OCI-LY1 (cell line): ENCODE results near the gene ADAM11.
"Not testable (repeated sequence)": the region's sequence is repeated elsewhere in the genome, so short reads cannot be mapped to it uniquely, and the experiment has no call there.

Experiments used
- H2AFZ ChIP-seq: fragments of 200-600 bp; sonication (generic), shearing (Covaris generic); 2 replicates; pipeline ENCODE4 v1.6.0; 2014; ENCODE audit warnings: antibody characterized with exemption, mild to moderate bottlenecking, low read length
- H3F3A ChIP-seq: fragments of 200-600 bp; sonication (generic), shearing (Covaris generic); 2 replicates; pipeline ENCODE4 v1.6.0; 2014; ENCODE audit warnings: mild to moderate bottlenecking, antibody characterized with exemption, low read length, moderate library complexity; ENCODE audit not compliant: insufficient read depth
- H3K27ac ChIP-seq: fragments of 200-600 bp; sonication (generic); 2 replicates; pipeline ENCODE4 v1.5.1; 2014; ENCODE audit warnings: low read length, mixed run types, mild to moderate bottlenecking, low read depth; ENCODE audit not compliant: poor library complexity, severe bottlenecking
- H3K27me3 ChIP-seq: fragments of 200-600 bp; sonication (generic); 2 replicates; pipeline ENCODE4 v1.6.0; 2014; ENCODE audit warnings: antibody characterized with exemption, mild to moderate bottlenecking, low read length, moderate library complexity; ENCODE audit not compliant: insufficient read depth
- H3K36me3 ChIP-seq: fragments of 200-600 bp; sonication (generic); 2 replicates; pipeline ENCODE4 v1.6.1; 2014; ENCODE audit warnings: mild to moderate bottlenecking, antibody characterized with exemption, low read length, moderate library complexity, mixed read lengths; ENCODE audit not compliant: insufficient read depth
- H3K4me1 ChIP-seq: fragments of 200-600 bp; sonication (generic); 2 replicates; pipeline ENCODE4 v1.5.1; 2014; ENCODE audit warnings: mild to moderate bottlenecking, low read length, moderate library complexity; ENCODE audit not compliant: insufficient read depth, severe bottlenecking
- H3K4me2 ChIP-seq: fragments of 200-600 bp; sonication (generic), shearing (Covaris generic); 2 replicates; pipeline ENCODE4 v1.6.1; 2014; ENCODE audit warnings: low read length
- H3K4me3 ChIP-seq: fragments of 200-600 bp; sonication (generic); 2 replicates; pipeline ENCODE4 v1.5.1; 2014; ENCODE audit warnings: low read length, low read depth, mild to moderate bottlenecking, mixed read lengths; ENCODE audit not compliant: poor library complexity, severe bottlenecking
- H3K79me2 ChIP-seq: fragments of 200-600 bp; shearing (Covaris generic); 2 replicates; pipeline ENCODE4 v1.6.1; 2016; ENCODE audit warnings: mixed run types, low read length, mixed read lengths; ENCODE audit not compliant: insufficient read depth
- H3K9ac ChIP-seq: fragments of 200-600 bp; sonication (generic), shearing (Covaris generic); 2 replicates; pipeline ENCODE4 v1.6.1; 2014; ENCODE audit warnings: mild to moderate bottlenecking, low read length, mixed read lengths
- H3K9me2 ChIP-seq: fragments of 200-600 bp; sonication (generic), shearing (Covaris generic); 2 replicates; pipeline ENCODE4 v1.6.1; 2014; ENCODE audit warnings: low read depth, mild to moderate bottlenecking, low read length, mixed read lengths
- H3K9me3 ChIP-seq: fragments of 200-600 bp; shearing (Covaris generic); 2 replicates; pipeline ENCODE4 v1.6.1; 2014; ENCODE audit warnings: low read length, mixed read lengths
- H4K20me1 ChIP-seq: fragments of 200-600 bp; sonication (generic), shearing (Covaris generic); 2 replicates; pipeline ENCODE4 v1.6.0; 2016; ENCODE audit warnings: mild to moderate bottlenecking, low read length; ENCODE audit not compliant: insufficient read depth
- CTCF ChIP-seq: fragments of 200-600 bp; sonication (generic), shearing (Covaris generic); IDR thresholded peaks from 2 replicates; pipeline ENCODE4 v1.5.1; 2017; ENCODE audit warnings: mild to moderate bottlenecking, antibody characterized with exemption, low read length, moderate library complexity, mixed read lengths
- EZH2 ChIP-seq: fragments of 200-600 bp; sonication (generic), shearing (Covaris generic); IDR thresholded peaks from 2 replicates; pipeline ENCODE4 v1.8.0; 2017; ENCODE audit warnings: borderline replicate concordance, mixed run types, mild to moderate bottlenecking, antibody characterized with exemption, low read length, moderate library complexity, mixed read lengths

Gene ADAM11

DNA sequence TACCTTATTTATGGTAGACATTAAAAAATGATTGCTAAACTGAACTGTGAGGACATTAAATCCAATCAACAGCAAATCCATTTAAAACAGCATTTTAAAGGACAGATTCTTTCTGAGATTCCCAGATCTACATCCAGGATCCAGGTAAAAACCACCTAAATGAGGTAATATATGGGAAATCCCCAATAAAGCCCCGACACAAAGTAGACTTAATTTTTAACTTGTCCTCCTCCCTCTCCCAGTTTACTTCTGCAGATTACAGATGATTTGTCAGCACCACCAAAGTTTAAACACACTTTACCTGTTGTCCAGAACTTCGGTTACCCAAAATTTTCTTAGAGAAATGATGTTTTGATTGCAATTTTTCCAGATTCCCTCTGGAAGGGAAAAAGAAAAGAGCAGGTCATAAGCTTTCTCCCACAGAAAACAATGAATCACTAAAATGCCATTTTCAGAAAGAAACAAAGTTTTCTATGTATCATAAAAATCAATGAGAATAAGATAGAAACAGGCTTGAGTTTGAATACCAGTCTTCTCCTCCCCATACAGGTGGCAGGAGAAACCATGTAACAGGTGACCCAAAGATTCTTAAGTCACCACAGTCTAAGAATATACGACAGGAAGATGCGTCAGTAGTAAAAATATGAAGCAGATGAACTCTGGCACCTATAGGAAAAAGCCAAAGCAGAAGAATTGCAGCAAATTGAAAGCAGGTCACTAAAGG, 48.5 kb downstream of the ADAM11 start:
- Histone ChIP-seq H3K79me2 (peaks cover 3% of the 10 kb centered on the region; the same call in 1 of the 2 replicates), H3K36me3 (peaks cover 34% of the 10 kb centered on the region), H3K9me3 (no peaks in the 10 kb centered on the region), H3K9me2 (no peaks in the 10 kb centered on the region), H3K4me2 (no peak overlapping the region), H3K4me1 (peaks cover 9% of the 10 kb centered on the region), H4K20me1 (no peaks in the 10 kb centered on the region), H3K4me3 (no peak overlapping the region), H3K9ac (no peak overlapping the region), H3K27ac (no peak overlapping the region), H2AFZ (no peak overlapping the region), H3F3A (no peaks in the 10 kb centered on the region), H3K27me3 (no peaks in the 10 kb centered on the region)
- no peak for TF ChIP-seq CTCF
- no peak for TF ChIP-seq EZH2

DNA sequence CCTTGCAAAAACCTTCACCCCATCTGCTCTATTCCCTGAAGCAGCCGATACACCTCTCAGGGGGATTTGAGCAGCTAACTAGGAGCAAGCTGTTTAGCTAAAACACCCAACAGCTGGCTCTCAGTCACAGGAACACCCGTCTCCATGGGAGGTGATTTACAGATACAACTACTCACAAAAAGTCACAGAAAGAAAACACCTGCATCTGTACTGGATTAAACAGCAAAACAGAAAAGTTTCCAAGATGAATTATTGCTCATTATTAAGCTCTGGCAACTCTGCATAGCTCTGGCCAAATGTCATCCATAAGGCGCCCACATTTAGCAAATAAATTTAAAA, 49.0 kb downstream of the ADAM11 start:
- TF ChIP-seq EZH2 (no peak), CTCF (no peak)
- no peaks in the 10 kb centered on the region for H3F3A ChIP-seq
- H3K27ac ChIP-seq: no peak overlapping the region
- H3K4me2 ChIP-seq: no peak overlapping the region
- H3K9ac ChIP-seq: no peak overlapping the region
- H2AFZ ChIP-seq: no peak overlapping the region
- no peaks in the 10 kb centered on the region for H4K20me1 ChIP-seq
- peaks cover 9% of the 10 kb centered on the region for H3K4me1 ChIP-seq
- H3K9me3 ChIP-seq: no peaks in the 10 kb centered on the region
- peaks cover 28% of the 10 kb centered on the region for H3K36me3 ChIP-seq
- H3K4me3 ChIP-seq: no peak overlapping the region
- no peaks in the 10 kb centered on the region for H3K9me2 ChIP-seq
- no peaks in the 10 kb centered on the region for H3K27me3 ChIP-seq
- peaks cover 3% of the 10 kb centered on the region; the same call in 1 of the 2 replicates for H3K79me2 ChIP-seq

- peaks cover 30% of the 10 kb centered on the region for H3K36me3 ChIP-seq
- peaks cover 3% of the 10 kb centered on the region; the same call in 1 of the 2 replicates for H3K79me2 ChIP-seq
- no peaks in the 10 kb centered on the region for H3F3A ChIP-seq
- TF ChIP-seq CTCF (no peak), EZH2 (no peak)
- no peaks in the 10 kb centered on the region for H3K9me3 ChIP-seq
- no peak overlapping the region for H2AFZ ChIP-seq
- no peak overlapping the region for H3K27ac ChIP-seq
- H3K4me2 ChIP-seq: no peak overlapping the region
- H3K27me3 ChIP-seq: no peaks in the 10 kb centered on the region
- H4K20me1 ChIP-seq: no peaks in the 10 kb centered on the region
- no peak overlapping the region for H3K4me3 ChIP-seq
- H3K9me2 ChIP-seq: no peaks in the 10 kb centered on the region
- H3K9ac ChIP-seq: no peak overlapping the region
- H3K4me1 ChIP-seq: peaks cover 9% of the 10 kb centered on the region
Observed at GRCh38 chr17:44808156-44808555, 49.4 kb downstream of the ADAM11 start.

DNA sequence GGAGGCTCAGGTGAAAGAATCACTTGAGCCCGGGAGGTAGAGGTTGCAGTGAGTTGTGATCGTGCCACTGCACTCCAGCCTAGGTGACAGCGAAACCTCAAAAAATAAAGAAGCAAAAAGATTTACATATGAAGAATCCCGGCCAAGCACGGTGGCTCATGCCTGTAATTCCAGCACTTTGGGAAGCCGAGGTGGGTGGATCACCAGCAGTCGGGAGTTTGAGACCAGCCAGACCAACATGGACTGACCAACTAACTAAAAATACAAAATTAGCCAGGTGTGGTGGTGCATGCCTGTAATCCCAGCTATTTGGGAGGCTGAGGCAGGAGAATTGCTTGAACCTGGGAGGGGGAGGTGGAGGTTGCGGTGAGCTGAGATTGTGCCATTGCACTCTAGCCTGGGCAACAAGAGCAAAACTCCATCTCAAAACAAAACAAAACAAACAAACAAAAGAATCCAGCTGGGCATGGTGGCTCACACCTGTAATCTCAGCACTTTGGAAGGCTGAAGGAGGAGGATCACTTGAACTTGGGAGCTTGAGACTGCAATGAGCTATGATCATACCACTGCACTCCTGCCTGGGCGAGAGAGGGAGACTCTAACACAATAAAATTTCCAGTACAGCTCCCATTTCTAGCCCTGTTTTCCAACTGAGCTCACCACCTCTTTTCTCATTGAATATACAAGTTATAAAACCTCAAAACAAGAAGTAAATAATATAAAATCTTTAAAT, 50.0 kb downstream of the ADAM11 start:
- H3F3A ChIP-seq, H3K79me2 ChIP-seq, H3K9ac ChIP-seq, H3K9me2 ChIP-seq, H3K4me1 ChIP-seq, H3K4me3 ChIP-seq, H3K4me2 ChIP-seq, H2AFZ ChIP-seq, H3K9me3 ChIP-seq, H3K27ac ChIP-seq, H3K27me3 ChIP-seq, H4K20me1 ChIP-seq: not testable (repeated sequence)
- peaks cover 26% of the 10 kb centered on the region for H3K36me3 ChIP-seq
